SK-N-SH (cell line): Measurements from ENCODE around the gene NOTCH1.

Experiments
- CTCF ChIP-seq: fragments of 200-600 bp; sonication (generic); IDR thresholded peaks from 2 replicates; pipeline ENCODE4 v1.6.1; 2017; ENCODE audit warnings: antibody characterized with exemption, mild to moderate bottlenecking, moderate library complexity
- EP300 ChIP-seq, 2 experiments: IDR thresholded peaks; 2 replicates each; pipeline versions ENCODE4 v1.4.0 to v1.6.1; 2012; ENCODE audit warnings: borderline replicate concordance in 1 of 2, low read depth in 1 of 2, low read length in 1 of 2
- RAD21 ChIP-seq: IDR thresholded peaks from 2 replicates; pipeline ENCODE4 v1.6.1; 2012; ENCODE audit warnings: mild to moderate bottlenecking, low read length
- SIN3A ChIP-seq: IDR thresholded peaks from 2 replicates; pipeline ENCODE4 v1.6.1; 2012; ENCODE audit warnings: low read depth, mild to moderate bottlenecking, low read length, moderate library complexity, borderline replicate concordance

- TF ChIP-seq SIN3A: no peak
- TF ChIP-seq RAD21: no peak
- TF ChIP-seq CTCF: no peak
- TF ChIP-seq EP300 (IDR thresholded peaks at IDR 0.05; ENCODE audit: borderline replicate concordance in 1 of 2, low read depth in 1 of 2, low read length in 1 of 2): no peak
Measured at GRCh38 chr9:136492978-136493522, 52.8 kb downstream of the NOTCH1 start.
